DMS153 treated with DMSO at 0.1 percent for 48 hours (cell line): Measurements from ENCODE around the gene KRT40.

Source experiments
- DNase-seq: peaks from one replicate; lab custom pipeline; 2025; ENCODE audit not compliant: unreplicated experiment; lab: John Stamatoyannopoulos, UW

Gene KRT40

DNA sequence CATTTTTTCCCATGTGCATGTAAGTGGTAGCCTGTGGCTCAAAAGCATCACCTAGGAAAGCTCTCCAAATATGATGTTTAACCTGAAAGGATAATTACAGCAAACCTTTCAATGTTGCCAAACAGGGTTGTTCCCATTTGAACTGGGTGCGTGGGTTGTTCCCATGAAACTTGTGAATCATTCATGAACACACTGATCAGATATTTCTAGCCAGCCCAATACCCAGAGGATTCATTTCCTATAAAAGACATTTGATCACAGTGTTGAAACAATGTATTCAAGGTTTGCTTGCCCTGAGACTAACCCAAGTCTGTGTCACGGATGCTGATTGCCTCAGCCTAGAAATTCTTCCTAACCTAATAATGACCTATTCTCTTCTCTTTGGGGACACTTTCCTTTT is 30.2 kb downstream of the KRT40 start:
- no peak for DNase-seq

DNA sequence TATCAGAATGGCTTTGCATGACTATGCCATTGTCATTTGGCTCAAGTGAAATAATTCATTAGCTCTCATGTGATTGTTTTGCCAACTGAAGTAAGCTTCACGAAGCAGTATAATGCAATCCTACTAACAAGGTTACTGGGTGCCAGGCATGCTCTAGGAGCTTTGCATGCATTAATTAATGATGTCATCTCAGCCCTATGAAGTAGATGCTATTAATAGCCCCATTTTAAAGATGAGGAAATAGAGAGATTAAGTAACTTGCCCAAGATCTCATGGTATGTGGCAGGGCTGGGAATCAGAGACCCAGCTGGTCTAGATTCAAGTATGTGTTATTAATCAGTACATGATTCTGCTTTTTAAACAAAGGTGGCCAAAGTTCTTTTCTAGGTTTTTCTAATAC is 31.5 kb downstream of the KRT40 start:
- no peak for DNase-seq

- DNase-seq = no peak
Observed at GRCh38 chr17:40952154-40952553, 32.0 kb downstream of the KRT40 start.

DNA sequence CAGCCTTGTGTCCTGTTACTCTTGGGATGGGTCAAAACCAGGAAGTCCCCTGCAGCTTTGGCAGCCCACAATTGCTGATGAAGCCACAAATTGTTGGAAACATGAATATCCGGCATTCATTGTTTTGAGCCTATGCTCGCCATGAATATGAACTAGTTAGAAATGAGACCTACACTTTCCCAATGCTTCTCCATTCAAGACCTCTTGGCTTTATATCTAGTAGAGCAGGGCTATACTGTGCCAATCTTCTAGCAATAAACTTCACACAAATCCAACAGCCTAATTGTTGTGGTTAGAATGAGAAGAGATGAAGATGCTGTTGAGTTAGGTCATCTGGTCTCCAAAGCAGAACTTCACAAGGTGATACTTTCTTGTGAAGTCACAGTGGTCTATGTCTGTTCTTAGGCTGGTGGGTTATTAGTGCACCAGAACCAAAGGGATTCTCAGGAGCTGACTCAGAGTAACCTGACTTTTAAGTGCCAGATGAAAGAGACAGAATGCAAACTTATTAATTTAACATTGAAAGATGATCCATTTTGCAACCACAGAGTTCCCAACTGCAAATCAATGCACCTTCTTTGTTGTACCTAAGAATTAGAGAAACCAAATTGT is 33.0 kb downstream of the KRT40 start:
- no peak for DNase-seq

DNA sequence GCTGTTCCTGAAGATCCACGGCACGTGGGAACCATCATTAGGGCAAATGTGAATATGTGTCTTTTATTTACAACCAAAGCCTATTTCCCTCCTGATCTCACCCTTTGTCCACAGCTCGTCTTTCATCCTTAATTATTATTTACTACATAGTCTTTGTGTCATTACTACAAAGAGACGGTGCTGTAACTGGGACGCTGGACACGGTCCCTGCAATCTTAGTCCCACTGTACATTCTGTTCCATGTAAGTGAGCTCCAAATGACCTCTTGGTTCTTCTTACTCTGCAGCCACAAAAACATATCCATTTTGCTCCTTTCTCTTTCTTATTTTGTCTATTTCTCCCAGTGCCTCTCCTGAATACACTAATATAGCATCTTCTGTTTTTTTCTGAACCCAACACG is 34.0 kb downstream of the KRT40 start:
- no peak for DNase-seq

- DNase-seq = peak; percentile 31
Observed at GRCh38 chr17:40949418-40949817, 34.7 kb downstream of the KRT40 start.

DNA sequence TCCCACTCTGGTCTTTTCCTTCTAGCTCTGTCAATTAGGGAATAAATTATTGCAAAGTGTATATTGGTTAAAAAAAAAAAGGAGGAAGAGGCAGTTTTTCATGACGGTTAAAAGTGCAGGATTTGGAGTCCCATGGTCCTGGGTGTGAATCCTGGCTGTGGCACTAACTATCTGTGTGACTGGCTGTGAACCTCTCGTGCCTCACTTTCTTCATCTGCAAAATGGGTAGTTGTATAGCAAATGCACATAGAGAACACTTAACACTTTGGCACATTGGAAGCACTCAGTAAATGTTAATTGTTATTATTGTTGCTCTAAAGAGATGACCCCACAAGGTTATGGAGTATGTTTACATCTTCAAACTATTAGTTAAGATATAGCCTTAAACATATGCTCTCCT is 36.2 kb downstream of the KRT40 start:
- DNase-seq = no peak

DNA sequence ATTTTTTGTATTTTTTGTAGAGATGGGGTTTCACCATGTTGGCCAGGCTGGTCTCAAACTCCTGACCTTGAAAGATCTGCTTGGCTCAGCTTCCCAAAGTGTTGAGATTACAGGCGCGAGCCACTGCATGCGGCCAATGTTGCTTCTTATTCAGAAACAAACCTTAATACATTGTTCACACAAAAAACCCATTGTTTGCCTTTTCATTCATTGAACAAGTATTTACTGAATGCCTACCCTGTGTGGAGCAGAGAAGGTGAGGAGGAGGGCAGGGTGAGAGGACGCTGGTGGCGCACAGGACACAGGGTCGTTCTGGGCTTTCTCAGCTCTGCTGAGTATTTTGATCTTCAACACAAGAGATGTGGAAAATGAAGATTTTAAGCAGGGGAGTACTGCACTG is 38.7 kb downstream of the KRT40 start:
- DNase-seq = no peak

GRCh38 chr17:40944531-40944930 is 39.6 kb downstream of the KRT40 start:
- no peak for DNase-seq

- no peak for DNase-seq
Observed at GRCh38 chr17:40942553-40942952, 41.6 kb downstream of the KRT40 start.

DNA sequence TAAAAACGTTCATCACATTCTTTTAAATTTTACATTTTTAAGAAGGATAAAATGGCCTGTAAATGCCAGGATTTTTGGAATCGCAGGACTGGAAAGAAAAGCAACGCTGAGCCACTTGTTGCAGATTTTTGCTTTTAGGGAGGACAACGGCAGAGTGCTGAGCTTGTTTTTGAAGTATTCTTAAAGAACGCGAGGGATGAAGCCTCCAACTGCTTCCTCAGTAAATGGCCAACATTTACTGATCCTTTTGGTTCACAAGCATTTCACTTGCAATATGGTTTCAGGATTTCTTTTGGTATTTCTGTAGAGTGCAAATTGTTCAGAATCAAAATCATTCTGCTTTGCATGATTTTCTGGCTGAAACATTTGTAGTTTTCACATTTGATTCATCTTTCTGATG is 43.9 kb downstream of the KRT40 start:
- no peak for DNase-seq

DNA sequence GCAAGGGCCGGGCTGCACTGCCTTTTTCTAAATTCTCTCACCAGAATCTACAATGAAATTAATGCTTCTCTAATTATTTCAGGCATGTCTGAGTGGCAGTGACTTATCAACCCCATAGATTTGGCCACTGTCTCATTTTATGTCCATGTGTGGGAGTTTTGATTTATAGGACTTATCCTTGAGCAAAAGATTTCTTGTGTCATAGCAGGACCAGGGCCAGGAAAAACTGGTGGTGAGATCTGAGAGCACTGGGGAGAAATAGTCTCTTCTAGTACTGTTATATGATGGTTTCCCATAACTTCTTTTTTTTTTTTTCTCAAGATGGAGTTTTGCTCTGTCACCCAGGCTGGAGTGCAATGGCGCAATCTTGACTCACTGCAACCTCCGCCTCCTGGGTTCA is 45.1 kb downstream of the KRT40 start:
- no peak for DNase-seq

- no peak for DNase-seq
Observed at GRCh38 chr17:40937384-40937819, 46.7 kb downstream of the KRT40 start, which contains the start of gene KRT23. Gene KRT23, minus strand, starts transcription at chr17:40937646. Its CDS starts 1,043 bp downstream, at chr17:40936603.

DNA sequence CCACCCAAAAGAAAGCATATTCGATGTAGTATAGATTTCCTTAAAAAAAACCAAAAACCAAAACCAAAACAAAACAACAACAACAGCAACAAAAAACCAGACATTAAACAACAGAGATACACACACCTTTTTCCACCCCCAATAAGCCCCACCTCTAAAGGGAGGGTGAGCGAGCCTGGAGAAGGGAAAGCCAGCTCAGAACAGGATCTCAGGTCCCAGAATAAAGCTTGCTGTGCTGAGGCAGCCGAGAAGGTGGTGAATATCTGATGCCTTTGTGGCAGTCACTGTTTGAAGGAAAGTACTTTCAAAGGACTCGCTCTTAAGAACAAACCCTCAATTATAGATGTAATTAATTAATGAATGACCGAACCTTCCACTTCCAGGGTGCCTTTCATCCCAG is 47.1 kb downstream of the KRT40 start:
- no peak for DNase-seq

DNA sequence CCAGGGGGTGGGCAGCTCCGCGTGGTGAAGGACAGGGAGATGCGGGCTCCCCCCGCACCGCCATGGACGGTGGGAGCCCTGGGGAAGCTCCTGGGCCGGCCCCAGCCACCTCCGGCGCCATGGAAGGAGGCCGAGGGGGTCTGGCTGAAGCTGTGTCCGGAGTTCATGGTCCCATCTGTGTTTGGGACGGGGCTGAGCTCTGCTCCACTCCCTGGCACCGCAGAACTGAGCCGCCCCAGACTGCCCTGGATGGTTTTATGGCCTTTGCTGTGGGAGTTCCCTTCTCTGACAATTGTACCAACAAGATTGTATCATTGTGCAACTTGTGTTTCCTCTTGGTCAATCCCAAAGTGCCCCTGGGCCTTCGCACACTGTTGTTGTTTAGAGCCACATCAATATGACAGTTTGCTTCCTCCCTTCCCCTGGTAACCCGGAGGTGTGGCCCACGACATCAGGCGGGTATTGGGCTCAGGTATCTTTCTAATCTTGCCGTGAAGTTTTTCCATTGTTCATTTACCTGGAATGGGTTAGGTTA is 47.6 kb downstream of the KRT40 start:
- DNase-seq = no peak

- DNase-seq = no peak
Observed at GRCh38 chr17:40935624-40936023, 48.5 kb downstream of the KRT40 start.

GRCh38 chr17:40932608-40933007 is 51.5 kb downstream of the KRT40 start:
- DNase-seq = no peak

- no peak for DNase-seq
Observed at GRCh38 chr17:40931311-40931710, 52.8 kb downstream of the KRT40 start.
